Astrocyte (in vitro differentiated cells and primary cell): ENCODE data around the gene PHF8. TPM values are rescaled to one million over a fixed set of nuclear protein-coding genes. Genes with fewer than 3 reads are reported as not detected.
A peak's percentile ranks its signal among the peaks of the same experiment; 100 is the strongest.

ENCODE experiments used
- DNase-seq: peaks from one replicate; pipeline ENCODE4 v3.0.0-alpha.2; 2010; ENCODE audit warnings: low read depth
- FAIRE-seq: peaks from 2 replicates; lab custom pipeline; 2011; peaks lifted over from hg19 to GRCh38; lab: Jason Lieb, UNC
- H2AFZ ChIP-seq: 2 replicates; pipeline ENCODE4 v1.6.0; 2012; ENCODE audit warnings: low read depth, low read length, inconsistent platforms
- H3K27ac ChIP-seq: 2 replicates; pipeline ENCODE4 v1.5.1; 2011; ENCODE audit warnings: low read depth, low read length, inconsistent platforms
- H3K27me3 ChIP-seq: 2 replicates; pipeline ENCODE4 v1.6.0; 2011; ENCODE audit warnings: low read length, inconsistent platforms; ENCODE audit not compliant: insufficient read depth
- H3K36me3 ChIP-seq: 2 replicates; pipeline ENCODE4 v1.5.1; 2011; ENCODE audit warnings: low read length, inconsistent platforms; ENCODE audit not compliant: insufficient read depth
- H3K4me1 ChIP-seq: 2 replicates; pipeline ENCODE4 v1.5.1; 2011; ENCODE audit warnings: low read length, inconsistent platforms; ENCODE audit not compliant: insufficient read depth
- H3K4me2 ChIP-seq: 2 replicates; pipeline ENCODE4 v1.6.0; 2012; ENCODE audit warnings: low read length, inconsistent platforms
- H3K4me3 ChIP-seq: 2 replicates; pipeline ENCODE4 v1.5.1; 2011; ENCODE audit warnings: low read depth, mild to moderate bottlenecking, low read length, inconsistent platforms; ENCODE audit not compliant: insufficient read depth
- H3K79me2 ChIP-seq: 2 replicates; pipeline ENCODE4 v1.6.0; 2012; ENCODE audit warnings: mild to moderate bottlenecking, low read length, inconsistent platforms; ENCODE audit not compliant: insufficient read depth
- H3K9ac ChIP-seq: 2 replicates; pipeline ENCODE4 v1.6.0; 2012; ENCODE audit warnings: mild to moderate bottlenecking, low read length, inconsistent platforms
- H3K9me3 ChIP-seq: 2 replicates; pipeline ENCODE4 v1.5.1; 2012; ENCODE audit warnings: low read depth, mild to moderate bottlenecking, low read length, inconsistent platforms; ENCODE audit not compliant: insufficient read depth
- H4K20me1 ChIP-seq: 2 replicates; pipeline ENCODE4 v1.6.0; 2012; ENCODE audit warnings: low read length, inconsistent platforms; ENCODE audit not compliant: insufficient read depth
- H3K27ac Mint-ChIP-seq: one replicate; pipeline ENCODE4 v1.8.0; 2021; ENCODE audit warnings: mild to moderate bottlenecking, mixed read lengths; ENCODE audit not compliant: unreplicated experiment
- H3K27me3 Mint-ChIP-seq: one replicate; pipeline ENCODE4 v1.8.0; 2021; ENCODE audit warnings: low read depth, mixed read lengths; ENCODE audit not compliant: unreplicated experiment
- H3K36me3 Mint-ChIP-seq: one replicate; pipeline ENCODE4 v1.8.0; 2021; ENCODE audit warnings: low read depth, mixed read lengths; ENCODE audit not compliant: unreplicated experiment
- H3K4me1 Mint-ChIP-seq: one replicate; pipeline ENCODE4 v1.8.0; 2021; ENCODE audit warnings: low read depth, mixed read lengths; ENCODE audit not compliant: unreplicated experiment
- H3K4me3 Mint-ChIP-seq: one replicate; pipeline ENCODE4 v1.8.0; 2021; ENCODE audit warnings: mild to moderate bottlenecking, moderate library complexity, mixed read lengths; ENCODE audit not compliant: unreplicated experiment
- H3K9me3 Mint-ChIP-seq: one replicate; pipeline ENCODE4 v1.8.0; 2021; ENCODE audit warnings: mild to moderate bottlenecking, mixed read lengths; ENCODE audit not compliant: unreplicated experiment
- EZH2 ChIP-seq: IDR thresholded peaks from 2 replicates; pipeline ENCODE4 v1.6.1; 2012; ENCODE audit warnings: mild to moderate bottlenecking, low read length, inconsistent platforms; ENCODE audit not compliant: insufficient read depth
- total RNA-seq: library from RNA; stranded (reverse); gene quantifications from 2 replicates; pipeline ENCODE4 v1.2.1, GENCODE V29; 2021
- TF ChIP-seq, protein P1 (sequence below): IDR thresholded peaks from 2 replicates; pipeline ENCODE4 v1.5.1; 2011; ENCODE audit warnings: low read depth, mild to moderate bottlenecking, inconsistent platforms, low read length, moderate library complexity; ENCODE audit not compliant: insufficient read depth

The PHF8 gene
- total RNA-seq, 1 donor from 2014 or later: 19.8 TPM

DNA sequence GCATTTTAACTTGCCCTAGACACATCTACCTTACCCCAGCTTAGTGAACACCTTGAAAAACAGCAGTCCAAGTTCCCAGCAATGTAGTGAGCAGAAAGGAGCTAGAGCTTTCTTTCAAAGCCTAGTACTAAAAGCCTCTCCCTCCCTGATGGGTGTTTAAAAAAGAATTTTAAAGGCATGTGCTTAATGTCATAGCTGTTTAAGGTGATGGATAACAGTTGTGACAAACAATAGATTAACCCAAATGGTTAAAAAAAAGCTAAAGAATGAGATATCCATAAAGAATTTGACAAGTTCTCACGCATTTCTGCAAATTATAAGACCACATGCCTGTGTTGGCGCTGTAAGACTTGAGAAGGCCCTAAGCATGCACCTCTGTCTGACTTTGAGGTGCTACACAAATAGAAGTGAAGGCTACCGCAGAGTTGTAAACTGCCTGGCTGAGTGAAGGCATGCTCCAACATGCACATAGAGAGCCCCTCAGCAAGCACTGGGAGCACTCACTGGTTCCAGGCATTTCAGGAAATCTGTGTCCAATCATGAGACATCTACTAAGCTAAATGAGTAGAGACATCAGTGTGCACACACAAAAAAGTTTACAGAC, 94.0 kb downstream of the PHF8 start:
- Mint-ChIP-seq H3K9me3 (no peaks in the 10 kb centered on the region), H3K27me3 (no peaks in the 10 kb centered on the region), H3K4me1 (peaks cover 8% of the 10 kb centered on the region), H3K36me3 (peaks cover 8% of the 10 kb centered on the region), H3K27ac (no peak overlapping the region), H3K4me3 (no peak overlapping the region)
- FAIRE-seq (peak; percentile 69), DNase-seq (peak; percentile 7)
- no peak overlapping the region for H3K9ac ChIP-seq
- no peaks in the 10 kb centered on the region for H3K9me3 ChIP-seq
- H3K27me3 ChIP-seq: no peaks in the 10 kb centered on the region
- H3K4me1 ChIP-seq: no peaks in the 10 kb centered on the region
- H3K4me2 ChIP-seq: no peak overlapping the region
- no peak overlapping the region for H3K4me3 ChIP-seq
- H3K79me2 ChIP-seq: no peaks in the 10 kb centered on the region
- no peak overlapping the region for H3K27ac ChIP-seq
- no peaks in the 10 kb centered on the region for H4K20me1 ChIP-seq
- H3K36me3 ChIP-seq: peaks cover 3% of the 10 kb centered on the region
- TF ChIP-seq, protein P1, sequence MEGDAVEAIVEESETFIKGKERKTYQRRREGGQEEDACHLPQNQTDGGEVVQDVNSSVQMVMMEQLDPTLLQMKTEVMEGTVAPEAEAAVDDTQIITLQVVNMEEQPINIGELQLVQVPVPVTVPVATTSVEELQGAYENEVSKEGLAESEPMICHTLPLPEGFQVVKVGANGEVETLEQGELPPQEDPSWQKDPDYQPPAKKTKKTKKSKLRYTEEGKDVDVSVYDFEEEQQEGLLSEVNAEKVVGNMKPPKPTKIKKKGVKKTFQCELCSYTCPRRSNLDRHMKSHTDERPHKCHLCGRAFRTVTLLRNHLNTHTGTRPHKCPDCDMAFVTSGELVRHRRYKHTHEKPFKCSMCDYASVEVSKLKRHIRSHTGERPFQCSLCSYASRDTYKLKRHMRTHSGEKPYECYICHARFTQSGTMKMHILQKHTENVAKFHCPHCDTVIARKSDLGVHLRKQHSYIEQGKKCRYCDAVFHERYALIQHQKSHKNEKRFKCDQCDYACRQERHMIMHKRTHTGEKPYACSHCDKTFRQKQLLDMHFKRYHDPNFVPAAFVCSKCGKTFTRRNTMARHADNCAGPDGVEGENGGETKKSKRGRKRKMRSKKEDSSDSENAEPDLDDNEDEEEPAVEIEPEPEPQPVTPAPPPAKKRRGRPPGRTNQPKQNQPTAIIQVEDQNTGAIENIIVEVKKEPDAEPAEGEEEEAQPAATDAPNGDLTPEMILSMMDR: no peak
- no peak for TF ChIP-seq EZH2
- no peak overlapping the region for H2AFZ ChIP-seq

DNA sequence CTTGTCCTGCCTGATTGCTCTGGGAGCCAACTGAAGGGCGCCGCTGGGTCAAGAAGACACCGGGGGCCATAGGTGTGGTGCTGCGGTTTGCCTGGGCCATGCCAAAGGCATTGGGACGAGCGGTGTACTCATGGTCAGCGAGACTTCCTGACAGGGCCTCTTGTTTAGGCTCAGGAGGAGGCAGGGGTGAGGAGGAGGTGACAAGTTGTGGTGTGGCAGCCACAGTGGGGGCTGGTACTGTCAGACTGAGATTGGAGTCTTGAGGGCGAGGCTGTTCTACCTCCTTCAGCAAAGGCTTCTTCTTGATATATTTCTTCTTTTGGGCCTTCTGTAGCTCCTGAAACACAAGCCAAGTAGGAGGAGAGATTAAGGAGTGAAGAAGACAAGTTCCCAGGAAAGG, 104.1 kb downstream of the PHF8 start:
- no peaks in the 10 kb centered on the region for H3K9me3 Mint-ChIP-seq

DNA sequence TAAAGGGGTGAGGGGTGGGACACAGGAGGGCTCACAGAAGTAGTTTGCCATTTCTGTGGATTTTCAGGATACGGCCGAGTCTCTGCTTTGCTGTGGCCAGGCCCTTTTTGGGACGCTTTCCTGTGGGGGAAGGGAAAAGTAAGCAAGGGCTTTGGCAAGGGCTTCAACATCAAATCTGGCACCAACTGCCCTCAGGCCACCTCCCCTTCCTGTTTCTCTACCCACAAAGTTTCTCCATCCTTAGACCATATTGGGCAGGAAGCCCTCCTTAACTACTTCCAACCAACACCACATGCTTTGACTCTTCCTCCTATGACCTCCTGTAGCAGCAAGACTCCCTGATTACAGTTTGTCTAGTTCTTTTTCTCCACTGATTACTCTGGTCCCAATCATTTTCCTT, 105.1 kb downstream of the PHF8 start:
- H2AFZ ChIP-seq: no peak overlapping the region
- H4K20me1 ChIP-seq: no peaks in the 10 kb centered on the region
- no peaks in the 10 kb centered on the region for H3K27me3 ChIP-seq
- H3K9me3 Mint-ChIP-seq: no peaks in the 10 kb centered on the region
- no peak overlapping the region for H3K9ac ChIP-seq
- H3K36me3 Mint-ChIP-seq: peaks cover 9% of the 10 kb centered on the region
- H3K27me3 Mint-ChIP-seq: no peaks in the 10 kb centered on the region
- H3K27ac ChIP-seq: no peak overlapping the region
- no peaks in the 10 kb centered on the region for H3K79me2 ChIP-seq
- H3K27ac Mint-ChIP-seq: no peak overlapping the region
- no peak for FAIRE-seq
- DNase-seq: no peak
- no peak overlapping the region for H3K4me3 ChIP-seq
- H3K4me1 ChIP-seq: no peaks in the 10 kb centered on the region
- no peak overlapping the region for H3K4me3 Mint-ChIP-seq
- no peaks in the 10 kb centered on the region for H3K4me1 Mint-ChIP-seq
- no peaks in the 10 kb centered on the region for H3K9me3 ChIP-seq
- H3K36me3 ChIP-seq: peaks cover 8% of the 10 kb centered on the region
- TF ChIP-seq, protein P1: no peak
- TF ChIP-seq EZH2: no peak
- no peak overlapping the region for H3K4me2 ChIP-seq

More for the DNA sequence above, 104.1 kb downstream of the PHF8 start:
- H3K4me1 ChIP-seq: no peaks in the 10 kb centered on the region
- H3K4me3 Mint-ChIP-seq: no peak overlapping the region
- no peak overlapping the region for H3K9ac ChIP-seq
- no peaks in the 10 kb centered on the region for H3K79me2 ChIP-seq
- H3K27me3 Mint-ChIP-seq: no peaks in the 10 kb centered on the region
- H3K36me3 ChIP-seq: peaks cover 8% of the 10 kb centered on the region
- H2AFZ ChIP-seq: no peak overlapping the region
- H4K20me1 ChIP-seq: no peaks in the 10 kb centered on the region
- no peak overlapping the region for H3K27ac Mint-ChIP-seq
- FAIRE-seq: no peak
- H3K4me2 ChIP-seq: no peak overlapping the region
- H3K4me3 ChIP-seq: no peak overlapping the region
- TF ChIP-seq, protein P1: no peak
- TF ChIP-seq EZH2: no peak
- DNase-seq: no peak
- no peaks in the 10 kb centered on the region for H3K4me1 Mint-ChIP-seq
- no peak overlapping the region for H3K27ac ChIP-seq
- no peaks in the 10 kb centered on the region for H3K9me3 ChIP-seq
- H3K36me3 Mint-ChIP-seq: peaks cover 9% of the 10 kb centered on the region
- no peaks in the 10 kb centered on the region for H3K27me3 ChIP-seq
